ENCODE data around the gene CCNI2.

DNA sequence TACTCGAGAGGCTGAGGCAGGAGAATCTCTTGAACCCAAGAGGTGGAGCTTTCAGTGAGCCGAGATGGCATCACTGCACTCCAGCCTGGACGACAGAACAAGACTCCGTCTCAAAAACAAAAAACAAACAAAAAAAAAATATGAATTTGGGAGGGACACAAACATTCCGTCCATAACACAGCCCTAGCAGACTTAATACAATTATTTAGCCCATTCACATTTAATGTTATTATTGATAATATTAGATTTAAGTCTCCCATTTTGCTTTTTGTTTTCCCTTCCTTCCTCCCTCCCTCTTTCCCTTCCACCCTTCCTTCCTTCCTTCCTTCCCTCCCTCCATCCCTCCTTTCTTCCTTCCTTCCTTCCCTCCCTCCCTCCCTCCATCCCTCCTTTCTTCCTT, 4.6 kb upstream of the CCNI2 start:
- TF ChIP-seq ZBTB7A (IDR thresholded peaks at IDR 0.05; ENCODE audit: low read depth) (no peak), YY1 (IDR thresholded peaks at IDR 0.05; ENCODE audit: low read depth) (no peak), TEAD4 (IDR thresholded peaks at IDR 0.05) (no peak), EP300 (IDR thresholded peaks at IDR 0.05; ENCODE audit: borderline replicate concordance) (no peak), CEBPB (IDR thresholded peaks at IDR 0.05) (no peak)
- TF ChIP-seq, protein P1, sequence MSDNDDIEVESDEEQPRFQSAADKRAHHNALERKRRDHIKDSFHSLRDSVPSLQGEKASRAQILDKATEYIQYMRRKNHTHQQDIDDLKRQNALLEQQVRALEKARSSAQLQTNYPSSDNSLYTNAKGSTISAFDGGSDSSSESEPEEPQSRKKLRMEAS (IDR thresholded peaks at IDR 0.05): no peak

All from Ishikawa (cell line).